ENCODE data around the gene EEFSEC.

The EEFSEC gene

GRCh38 chr3:128425142-128425845, 272.0 kb downstream of the EEFSEC start:
- DNase-seq (ENCODE audit: extremely low read depth, insufficient read length), result no peak
- TF ChIP-seq CTCF (IDR thresholded peaks at IDR 0.05; ENCODE audit: insufficient read depth, low read length, poor library complexity, severe bottlenecking), result no peak
- Histone ChIP-seq H3K27me3 (replicated peaks; ENCODE audit: control insufficient read depth, insufficient read depth, low read length) (no peaks in the 10 kb centered on the region; the same call in 1 of the 2 replicates), H3K36me3 (ENCODE audit: control insufficient read depth, insufficient read depth, low read length) (no peaks in the 10 kb centered on the region), H3K4me3 (replicated peaks; ENCODE audit: low read depth, low read length) (no peak overlapping the region)

- H3K4me3 ChIP-seq (replicated peaks; ENCODE audit: low read depth, low read length), result no peak overlapping the region
- no peaks in the 10 kb centered on the region for H3K36me3 ChIP-seq (ENCODE audit: control insufficient read depth, insufficient read depth, low read length)
- TF ChIP-seq CTCF (IDR thresholded peaks at IDR 0.05; ENCODE audit: insufficient read depth, low read length, poor library complexity, severe bottlenecking), result no peak
- no peaks in the 10 kb centered on the region; the same call in 1 of the 2 replicates for H3K27me3 ChIP-seq (replicated peaks; ENCODE audit: control insufficient read depth, insufficient read depth, low read length)
- DNase-seq (ENCODE audit: extremely low read depth, insufficient read length), result no peak
Measured at GRCh38 chr3:128425846-128426127, 272.5 kb downstream of the EEFSEC start.

- TF ChIP-seq CTCF (IDR thresholded peaks at IDR 0.05; ENCODE audit: insufficient read depth, low read length, poor library complexity, severe bottlenecking), result peak; percentile 38
- DNase-seq (ENCODE audit: extremely low read depth, insufficient read length), result peak; percentile 63
- H3K27me3 ChIP-seq (replicated peaks; ENCODE audit: control insufficient read depth, insufficient read depth, low read length), result no peaks in the 10 kb centered on the region; the same call in 1 of the 2 replicates
- no peak overlapping the region for H3K4me3 ChIP-seq (replicated peaks; ENCODE audit: low read depth, low read length)
- no peaks in the 10 kb centered on the region for H3K36me3 ChIP-seq (ENCODE audit: control insufficient read depth, insufficient read depth, low read length)
Measured at GRCh38 chr3:128426128-128426921, 273.0 kb downstream of the EEFSEC start.

- Histone ChIP-seq H3K27me3 (replicated peaks; ENCODE audit: control insufficient read depth, insufficient read depth, low read length) (peaks cover 2% of the 10 kb centered on the region), H3K4me3 (replicated peaks; ENCODE audit: low read depth, low read length) (no peak overlapping the region), H3K36me3 (ENCODE audit: control insufficient read depth, insufficient read depth, low read length) (no peaks in the 10 kb centered on the region)
- DNase-seq (ENCODE audit: extremely low read depth, insufficient read length), result no peak
- no peak for TF ChIP-seq CTCF (IDR thresholded peaks at IDR 0.05; ENCODE audit: insufficient read depth, low read length, poor library complexity, severe bottlenecking)
Measured at GRCh38 chr3:128427175-128427857, 274.0 kb downstream of the EEFSEC start.

GRCh38 chr3:128427872-128428822, 274.9 kb downstream of the EEFSEC start:
- H3K27me3 ChIP-seq (replicated peaks; ENCODE audit: control insufficient read depth, insufficient read depth, low read length), result peaks cover 2% of the 10 kb centered on the region
- H3K4me3 ChIP-seq (replicated peaks; ENCODE audit: low read depth, low read length), result no peak overlapping the region

More at GRCh38 chr3:128427872-128428822, 274.9 kb downstream of the EEFSEC start:
- no peak for TF ChIP-seq CTCF (IDR thresholded peaks at IDR 0.05; ENCODE audit: insufficient read depth, low read length, poor library complexity, severe bottlenecking)
- DNase-seq (ENCODE audit: extremely low read depth, insufficient read length), result no peak
- no peaks in the 10 kb centered on the region for H3K36me3 ChIP-seq (ENCODE audit: control insufficient read depth, insufficient read depth, low read length)
